ENCODE results near the gene CHSY1. TPM values are rescaled to one million over a fixed set of nuclear protein-coding genes. Genes with fewer than 3 reads are reported as not detected.

The CHSY1 gene
- total RNA-seq, 2 experiments from 2014 or later, result 5.8 to 6.7 TPM

DNA sequence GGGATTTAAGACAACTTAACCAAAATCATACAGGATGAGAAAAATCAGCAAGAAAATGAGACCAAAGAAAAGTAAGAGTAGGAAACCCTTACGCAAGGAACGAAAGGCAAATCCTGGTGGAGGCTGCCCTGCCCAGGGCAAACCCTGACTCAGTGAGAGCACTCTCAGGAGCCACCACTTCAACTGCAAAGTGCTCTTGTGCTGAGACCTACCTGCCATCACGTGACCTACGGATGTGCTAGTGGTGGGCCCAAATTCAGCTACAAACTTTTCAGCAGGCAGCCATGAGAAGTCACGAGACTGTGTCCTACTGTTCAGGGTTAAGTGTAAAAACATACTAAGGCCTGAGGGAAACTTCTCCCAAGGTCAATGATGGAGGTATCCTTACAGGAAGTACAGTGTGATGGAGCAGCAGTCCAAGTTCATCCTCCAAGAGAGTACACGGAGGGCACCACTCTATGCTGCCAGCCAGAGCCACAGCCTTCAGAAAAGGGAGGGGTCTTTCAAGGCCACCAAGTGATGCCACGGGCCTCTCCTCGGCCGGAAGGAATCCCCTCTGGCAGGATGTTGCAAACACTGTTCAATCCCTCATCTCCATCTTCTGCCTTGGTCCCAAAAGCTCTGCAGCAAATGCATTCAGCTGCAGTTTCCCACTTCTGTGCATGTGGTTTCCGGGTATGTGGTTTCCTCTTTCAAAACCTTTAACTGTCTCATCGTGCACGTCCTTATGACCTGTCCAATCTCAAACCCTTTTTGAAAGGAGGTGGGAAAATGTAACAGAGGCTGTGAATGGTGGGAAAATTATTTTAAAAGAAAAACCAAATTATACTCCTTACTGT, 9.5 kb downstream of the CHSY1 start:
- DNase-seq, result peak in 12 of 14 experiments; percentile 17 to 91 (median 40)
- intact Hi-C loops (cut with DNase I, micrococcal nuclease), result loop anchor here in 1 of 2 experiments (5.0 kb wide), 1 partner anchor 35 kb away; no protein-coding TSS in a partner anchor
- H3K27me3 Mint-ChIP-seq, result no peaks in the 10 kb centered on the region
- no peaks in the 10 kb centered on the region for H3K36me3 Mint-ChIP-seq (ENCODE audit: low read depth)
- peaks cover 88% of the 10 kb centered on the region for H3K4me1 Mint-ChIP-seq (ENCODE audit: low read depth)
- Histone ChIP-seq H3K4me1 (ENCODE audit: insufficient read depth, low read length) (peaks cover 62% of the 10 kb centered on the region), H3K27me3 (ENCODE audit: control insufficient read depth in 1 of 2, insufficient read depth in 2 of 2, low read length in 2 of 2) (no peaks in the 10 kb centered on the region), H3K4me3 (ENCODE audit: low read length) (peak overlapping the region; percentile 35), H3K36me3 (ENCODE audit: insufficient read depth, low read length) (no peaks in the 10 kb centered on the region), H3K27ac (ENCODE audit: low read depth in 1 of 2, low read length in 2 of 2) (peak overlapping the region in 1 of 2 donors; percentile 14), H3K9me3 (ENCODE audit: control insufficient read depth in 1 of 2, insufficient read depth in 1 of 2, low read length in 2 of 2) (no peaks in the 10 kb centered on the region)
- ATAC-seq (ENCODE audit: poor library complexity), result peak; percentile 91
- peak overlapping the region; percentile 59 for H3K4me3 Mint-ChIP-seq
- ChIA-PET POLR2A (interaction anchor here (0.7 to 4.1 kb wide), 10 partner anchors 9 to 900 kb away, joined by 3 to 43 read pairs (median 3); partner anchors contain the start of genes ADAMTS17, CHSY1 and SNRPA1), CTCF (interaction anchor here (0.6 to 4.9 kb wide), 5 partner anchors 9 to 32 kb away, joined by 3 to 20 read pairs (median 3); partner anchors contain the start of gene CHSY1)
- peak overlapping the region; percentile 81 for H3K27ac Mint-ChIP-seq
- TF ChIP-seq, protein P1, sequence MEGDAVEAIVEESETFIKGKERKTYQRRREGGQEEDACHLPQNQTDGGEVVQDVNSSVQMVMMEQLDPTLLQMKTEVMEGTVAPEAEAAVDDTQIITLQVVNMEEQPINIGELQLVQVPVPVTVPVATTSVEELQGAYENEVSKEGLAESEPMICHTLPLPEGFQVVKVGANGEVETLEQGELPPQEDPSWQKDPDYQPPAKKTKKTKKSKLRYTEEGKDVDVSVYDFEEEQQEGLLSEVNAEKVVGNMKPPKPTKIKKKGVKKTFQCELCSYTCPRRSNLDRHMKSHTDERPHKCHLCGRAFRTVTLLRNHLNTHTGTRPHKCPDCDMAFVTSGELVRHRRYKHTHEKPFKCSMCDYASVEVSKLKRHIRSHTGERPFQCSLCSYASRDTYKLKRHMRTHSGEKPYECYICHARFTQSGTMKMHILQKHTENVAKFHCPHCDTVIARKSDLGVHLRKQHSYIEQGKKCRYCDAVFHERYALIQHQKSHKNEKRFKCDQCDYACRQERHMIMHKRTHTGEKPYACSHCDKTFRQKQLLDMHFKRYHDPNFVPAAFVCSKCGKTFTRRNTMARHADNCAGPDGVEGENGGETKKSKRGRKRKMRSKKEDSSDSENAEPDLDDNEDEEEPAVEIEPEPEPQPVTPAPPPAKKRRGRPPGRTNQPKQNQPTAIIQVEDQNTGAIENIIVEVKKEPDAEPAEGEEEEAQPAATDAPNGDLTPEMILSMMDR (IDR thresholded peaks at IDR 0.05), result no peak
- no peaks in the 10 kb centered on the region for H3K9me3 Mint-ChIP-seq

DNA sequence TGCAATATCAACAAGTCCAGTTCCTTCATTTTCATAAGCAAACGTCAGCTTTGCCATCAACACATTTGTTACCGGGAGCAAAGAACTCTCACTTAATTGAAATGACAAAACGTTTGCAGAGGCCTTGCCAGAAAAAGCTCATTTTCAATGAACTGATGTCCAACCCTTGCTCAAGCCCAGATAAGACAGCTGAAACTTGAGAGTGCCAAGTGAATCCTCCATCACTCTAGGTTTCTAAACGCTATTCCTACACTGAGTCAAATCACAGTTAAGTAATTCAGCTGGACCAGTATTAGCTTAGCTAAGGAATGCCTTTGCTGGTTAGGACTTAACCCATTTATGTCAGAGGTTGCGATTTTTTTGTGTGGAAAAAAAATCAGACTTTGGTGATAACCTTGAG, 11.5 kb downstream of the CHSY1 start:
- no peaks in the 10 kb centered on the region for H3K27me3 ChIP-seq (ENCODE audit: control insufficient read depth in 1 of 2, insufficient read depth in 2 of 2, low read length in 2 of 2)
- H3K36me3 ChIP-seq (ENCODE audit: insufficient read depth, low read length), result no peaks in the 10 kb centered on the region
- no peak overlapping the region for H3K4me3 Mint-ChIP-seq
- peaks cover 80% of the 10 kb centered on the region for H3K4me1 Mint-ChIP-seq (ENCODE audit: low read depth)
- H3K27ac ChIP-seq (ENCODE audit: low read depth in 1 of 2, low read length in 2 of 2), result no peak overlapping the region
- no peaks in the 10 kb centered on the region for H3K9me3 ChIP-seq (ENCODE audit: control insufficient read depth in 1 of 2, insufficient read depth in 1 of 2, low read length in 2 of 2)
- intact Hi-C loops (cut with DNase I, micrococcal nuclease), result loop anchor here in 1 of 2 experiments (5.0 kb wide), 1 partner anchor 33 kb away; no protein-coding TSS in a partner anchor
- no peaks in the 10 kb centered on the region for H3K27me3 Mint-ChIP-seq
- no peak overlapping the region for H3K27ac Mint-ChIP-seq
- TF ChIP-seq, protein P1 (IDR thresholded peaks at IDR 0.05), result no peak
- ATAC-seq (ENCODE audit: poor library complexity), result no peak
- no peaks in the 10 kb centered on the region for H3K9me3 Mint-ChIP-seq
- peaks cover 6% of the 10 kb centered on the region for H3K36me3 Mint-ChIP-seq (ENCODE audit: low read depth)
- ChIA-PET POLR2A (interaction anchor here (0.8 to 4.1 kb wide), 5 partner anchors 8 to 232 kb away, joined by 3 to 43 read pairs (median 4); partner anchors contain the start of genes CHSY1 and SNRPA1), CTCF (interaction anchor here (0.7 to 4.9 kb wide), 2 partner anchors 11 to 232 kb away, joined by 3 to 20 read pairs; partner anchors contain the start of gene CHSY1)
- H3K4me1 ChIP-seq (ENCODE audit: insufficient read depth, low read length), result peaks cover 57% of the 10 kb centered on the region
- no peak overlapping the region for H3K4me3 ChIP-seq (ENCODE audit: low read length)
- no peak for DNase-seq

DNA sequence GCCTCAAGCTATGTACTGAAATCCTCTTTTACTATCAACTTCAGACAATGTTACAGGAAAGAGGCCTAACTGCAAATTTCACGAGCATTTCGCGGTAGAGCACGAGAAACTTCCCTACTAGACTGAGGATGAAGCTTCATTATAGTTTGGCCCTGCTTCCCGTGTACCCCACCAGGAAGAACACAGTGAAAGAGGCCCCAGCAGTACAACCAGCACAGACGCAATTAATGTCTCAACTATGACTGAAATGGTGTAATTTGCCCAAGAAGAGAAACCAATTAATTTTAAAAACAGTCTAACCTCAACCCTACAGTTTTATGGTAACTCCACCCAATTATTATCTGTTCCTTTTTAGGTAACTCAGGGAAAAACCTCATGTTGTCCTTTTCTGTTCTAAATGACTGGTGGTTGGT, 12.1 kb downstream of the CHSY1 start:
- Mint-ChIP-seq H3K4me1 (ENCODE audit: low read depth) (peaks cover 73% of the 10 kb centered on the region), H3K27me3 (no peaks in the 10 kb centered on the region), H3K27ac (peak overlapping the region; percentile 78), H3K36me3 (ENCODE audit: low read depth) (peaks cover 12% of the 10 kb centered on the region), H3K9me3 (no peaks in the 10 kb centered on the region), H3K4me3 (peak overlapping the region; percentile 54)
- H3K27ac ChIP-seq (ENCODE audit: low read depth in 1 of 2, low read length in 2 of 2), result no peak overlapping the region
- H3K36me3 ChIP-seq (ENCODE audit: insufficient read depth, low read length), result peaks cover 6% of the 10 kb centered on the region
- CTCF ChIA-PET, result interaction anchor here (1.1 to 4.9 kb wide), 2 partner anchors 12 to 231 kb away, joined by 3 to 20 read pairs; partner anchors contain the start of gene CHSY1
- ATAC-seq (ENCODE audit: poor library complexity), result no peak
- no peaks in the 10 kb centered on the region for H3K27me3 ChIP-seq (ENCODE audit: control insufficient read depth in 1 of 2, insufficient read depth in 2 of 2, low read length in 2 of 2)
- peak in 1 of 14 experiments; percentile 35 for DNase-seq
- H3K4me1 ChIP-seq (ENCODE audit: insufficient read depth, low read length), result peaks cover 51% of the 10 kb centered on the region
- no peaks in the 10 kb centered on the region for H3K9me3 ChIP-seq (ENCODE audit: control insufficient read depth in 1 of 2, insufficient read depth in 1 of 2, low read length in 2 of 2)
- H3K4me3 ChIP-seq (ENCODE audit: low read length), result no peak overlapping the region
- POLR2A ChIA-PET, result interaction anchor here (0.8 to 4.1 kb wide), 6 partner anchors 8 to 231 kb away, joined by 3 to 43 read pairs (median 4); partner anchors contain the start of genes CHSY1 and SNRPA1
- intact Hi-C loops (cut with DNase I, micrococcal nuclease), result loop anchor here (5.0 kb wide), 2 partner anchors 32 to 42 kb away; no protein-coding TSS in a partner anchor
- TF ChIP-seq, protein P1 (IDR thresholded peaks at IDR 0.05), result no peak
